HG02852 (cell line): Measurements from ENCODE around the gene SFXN5.
A peak's percentile ranks its signal among the peaks of the same experiment; 100 is the strongest.
"Not testable (repeated sequence)": the region's sequence is repeated elsewhere in the genome, so short reads cannot be mapped to it uniquely, and the experiment has no call there.

Source experiments
- ATAC-seq: cut with Tn5 transposase; IDR thresholded peaks from one replicate; pipeline ENCODE4 v1.9.1; 2021; ENCODE audit warnings: mild to moderate bottlenecking, moderate library complexity; ENCODE audit not compliant: unreplicated experiment

SFXN5 gene

GRCh38 chr2:72914589-72915319, 156.8 kb downstream of the SFXN5 start:
- no peak for ATAC-seq

GRCh38 chr2:72914206-72914559, 157.3 kb downstream of the SFXN5 start:
- no peak for ATAC-seq

- no peak for ATAC-seq
Measured at GRCh38 chr2:72913486-72914205, 157.9 kb downstream of the SFXN5 start.

GRCh38 chr2:72911256-72911655, 160.3 kb downstream of the SFXN5 start:
- no peak for ATAC-seq

- ATAC-seq, result no peak
Measured at GRCh38 chr2:72908741-72909140, 162.8 kb downstream of the SFXN5 start.

GRCh38 chr2:72907369-72907768, 164.1 kb downstream of the SFXN5 start:
- not testable (repeated sequence) for ATAC-seq

GRCh38 chr2:72901426-72901825, 170.1 kb downstream of the SFXN5 start:
- no peak for ATAC-seq

GRCh38 chr2:72900191-72900825, 171.2 kb downstream of the SFXN5 start:
- no peak for ATAC-seq

- ATAC-seq, result no peak
Measured at GRCh38 chr2:72898585-72898906, 173.0 kb downstream of the SFXN5 start.

GRCh38 chr2:72897785-72898584, 173.5 kb downstream of the SFXN5 start:
- ATAC-seq, result no peak

GRCh38 chr2:72896446-72896845, 175.1 kb downstream of the SFXN5 start:
- no peak for ATAC-seq

- ATAC-seq, result no peak
Measured at GRCh38 chr2:72895759-72896281, 175.7 kb downstream of the SFXN5 start.

- ATAC-seq, result no peak
Measured at GRCh38 chr2:72895154-72895553, 176.4 kb downstream of the SFXN5 start.

- ATAC-seq, result no peak
Measured at GRCh38 chr2:72894514-72894913, 177.0 kb downstream of the SFXN5 start.

GRCh38 chr2:72893594-72894319, 177.8 kb downstream of the SFXN5 start:
- peak; percentile 69 for ATAC-seq

- ATAC-seq, result peak; percentile 52
Measured at GRCh38 chr2:72892506-72893173, 178.9 kb downstream of the SFXN5 start.
